Measurements from ENCODE around the gene GSG1L2.
A peak's percentile ranks its signal among the peaks of the same experiment; 100 is the strongest.

The GSG1L2 gene

DNA sequence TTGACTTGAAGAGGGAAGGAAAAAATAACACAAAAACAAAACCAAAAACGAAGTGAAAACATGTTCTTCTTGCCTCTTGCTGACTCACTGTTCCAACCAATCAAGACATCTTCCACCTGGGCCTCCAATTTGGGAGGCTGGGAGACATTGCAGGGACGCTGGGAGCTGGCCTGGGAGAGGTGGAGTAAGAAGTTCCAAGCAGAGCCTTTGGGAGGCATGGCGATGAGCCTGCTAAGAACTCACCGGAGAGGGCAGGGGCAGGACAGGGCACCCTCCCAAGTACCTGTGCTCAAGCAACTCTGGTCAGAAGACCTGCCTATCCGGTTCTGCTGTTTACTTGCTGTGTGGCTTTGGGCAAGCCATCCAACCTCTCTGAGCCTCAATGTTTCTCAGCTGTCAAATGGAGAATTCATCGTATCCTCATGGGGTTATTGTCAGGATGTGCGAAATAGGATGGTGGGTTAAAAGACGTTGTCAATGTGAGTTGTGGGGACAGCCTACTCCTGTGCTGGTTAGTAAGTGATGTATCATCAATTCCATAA lies 3.0 kb upstream of the GSG1L2 start:
- Histone ChIP-seq H3K4me3 (ENCODE audit: low read depth, low read length, poor library complexity, severe bottlenecking) (no peak overlapping the region), H3K79me2 (ENCODE audit: insufficient read depth, low read length) (no peaks in the 10 kb centered on the region), H3K9me2 (ENCODE audit: low read depth, low read length) (no peaks in the 10 kb centered on the region), H3F3A (ENCODE audit: insufficient read depth, low read length) (no peaks in the 10 kb centered on the region), H3K9me3 (ENCODE audit: low read length) (no peaks in the 10 kb centered on the region), H3K27me3 (ENCODE audit: insufficient read depth, low read length) (no peaks in the 10 kb centered on the region), H3K4me2 (ENCODE audit: low read length) (no peak overlapping the region), H3K27ac (ENCODE audit: low read depth, low read length, poor library complexity, severe bottlenecking) (no peak overlapping the region), H3K4me1 (ENCODE audit: insufficient read depth, low read length, severe bottlenecking) (no peaks in the 10 kb centered on the region), H4K20me1 (ENCODE audit: insufficient read depth, low read length) (no peaks in the 10 kb centered on the region), H2AFZ (ENCODE audit: low read length) (no peak overlapping the region), H3K36me3 (ENCODE audit: insufficient read depth, low read length) (no peaks in the 10 kb centered on the region), H3K9ac (ENCODE audit: low read length) (no peak overlapping the region)
- TF ChIP-seq, protein P1, sequence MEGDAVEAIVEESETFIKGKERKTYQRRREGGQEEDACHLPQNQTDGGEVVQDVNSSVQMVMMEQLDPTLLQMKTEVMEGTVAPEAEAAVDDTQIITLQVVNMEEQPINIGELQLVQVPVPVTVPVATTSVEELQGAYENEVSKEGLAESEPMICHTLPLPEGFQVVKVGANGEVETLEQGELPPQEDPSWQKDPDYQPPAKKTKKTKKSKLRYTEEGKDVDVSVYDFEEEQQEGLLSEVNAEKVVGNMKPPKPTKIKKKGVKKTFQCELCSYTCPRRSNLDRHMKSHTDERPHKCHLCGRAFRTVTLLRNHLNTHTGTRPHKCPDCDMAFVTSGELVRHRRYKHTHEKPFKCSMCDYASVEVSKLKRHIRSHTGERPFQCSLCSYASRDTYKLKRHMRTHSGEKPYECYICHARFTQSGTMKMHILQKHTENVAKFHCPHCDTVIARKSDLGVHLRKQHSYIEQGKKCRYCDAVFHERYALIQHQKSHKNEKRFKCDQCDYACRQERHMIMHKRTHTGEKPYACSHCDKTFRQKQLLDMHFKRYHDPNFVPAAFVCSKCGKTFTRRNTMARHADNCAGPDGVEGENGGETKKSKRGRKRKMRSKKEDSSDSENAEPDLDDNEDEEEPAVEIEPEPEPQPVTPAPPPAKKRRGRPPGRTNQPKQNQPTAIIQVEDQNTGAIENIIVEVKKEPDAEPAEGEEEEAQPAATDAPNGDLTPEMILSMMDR (IDR thresholded peaks at IDR 0.05; ENCODE audit: low read length) = no peak
- no peak for TF ChIP-seq EZH2 (IDR thresholded peaks at IDR 0.05; ENCODE audit: borderline replicate concordance, low read length)

DNA sequence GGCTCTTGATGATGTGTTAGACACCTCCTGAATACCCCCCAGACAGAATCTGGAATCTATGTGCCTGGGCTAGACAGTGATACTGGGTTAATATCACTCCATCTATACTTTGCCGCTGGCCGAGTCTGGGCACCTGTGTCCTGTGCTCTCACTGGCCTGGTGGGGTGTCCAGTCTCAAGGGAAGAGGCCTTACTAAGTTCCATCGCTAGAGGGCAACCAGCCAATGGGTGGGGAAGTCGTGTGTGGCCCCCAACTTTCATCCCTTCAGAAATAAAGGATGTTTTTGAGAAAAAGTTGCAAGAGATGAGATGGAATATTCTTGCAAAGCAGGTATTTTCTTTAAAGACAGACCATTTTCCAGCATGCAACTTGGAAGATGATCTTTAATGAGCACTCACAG lies 2.2 kb upstream of the GSG1L2 start:
- H3F3A ChIP-seq (ENCODE audit: insufficient read depth, low read length) = no peaks in the 10 kb centered on the region
- H4K20me1 ChIP-seq (ENCODE audit: insufficient read depth, low read length) = no peaks in the 10 kb centered on the region
- no peak overlapping the region for H3K9ac ChIP-seq (ENCODE audit: low read length)
- no peaks in the 10 kb centered on the region for H3K9me3 ChIP-seq (ENCODE audit: low read length)
- no peaks in the 10 kb centered on the region for H3K27me3 ChIP-seq (ENCODE audit: insufficient read depth, low read length)
- no peak overlapping the region for H3K4me2 ChIP-seq (ENCODE audit: low read length)
- H3K27ac ChIP-seq (ENCODE audit: low read depth, low read length, poor library complexity, severe bottlenecking) = no peak overlapping the region
- H2AFZ ChIP-seq (ENCODE audit: low read length) = no peak overlapping the region
- H3K4me1 ChIP-seq (ENCODE audit: insufficient read depth, low read length, severe bottlenecking) = no peaks in the 10 kb centered on the region
- TF ChIP-seq EZH2 (IDR thresholded peaks at IDR 0.05; ENCODE audit: borderline replicate concordance, low read length) = no peak
- TF ChIP-seq, protein P1 (IDR thresholded peaks at IDR 0.05; ENCODE audit: low read length) = peak; percentile 17; the same call in 1 of the 2 replicates
- H3K4me3 ChIP-seq (ENCODE audit: low read depth, low read length, poor library complexity, severe bottlenecking) = no peak overlapping the region
- no peaks in the 10 kb centered on the region for H3K36me3 ChIP-seq (ENCODE audit: insufficient read depth, low read length)
- no peaks in the 10 kb centered on the region for H3K79me2 ChIP-seq (ENCODE audit: insufficient read depth, low read length)
- no peaks in the 10 kb centered on the region for H3K9me2 ChIP-seq (ENCODE audit: low read depth, low read length)

DNA sequence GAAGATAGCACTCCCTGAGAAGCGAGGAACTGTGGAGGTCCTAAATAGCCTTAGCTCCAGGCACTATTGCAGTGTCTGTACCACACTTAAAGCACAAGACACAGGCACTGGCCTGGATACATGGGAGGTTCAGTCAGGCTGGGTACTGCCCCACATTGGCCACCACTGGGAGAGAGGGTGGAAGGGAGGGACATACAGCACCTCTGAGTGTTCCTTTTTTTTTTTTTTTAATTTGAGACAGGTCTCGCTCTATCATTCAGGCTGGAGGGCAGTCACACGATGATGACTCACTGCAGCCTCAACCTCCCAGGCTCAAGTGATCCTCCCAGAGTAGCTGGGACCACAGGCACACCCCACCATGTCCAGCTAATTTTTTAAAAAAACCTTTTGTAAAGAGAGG lies 1.4 kb downstream of the GSG1L2 start:
- H3K9ac ChIP-seq (ENCODE audit: low read length) = no peak overlapping the region
- TF ChIP-seq, protein P1 (IDR thresholded peaks at IDR 0.05; ENCODE audit: low read length) = no peak
- no peak for TF ChIP-seq EZH2 (IDR thresholded peaks at IDR 0.05; ENCODE audit: borderline replicate concordance, low read length)
- no peaks in the 10 kb centered on the region for H3F3A ChIP-seq (ENCODE audit: insufficient read depth, low read length)
- H3K9me3 ChIP-seq (ENCODE audit: low read length) = no peaks in the 10 kb centered on the region
- no peaks in the 10 kb centered on the region for H3K36me3 ChIP-seq (ENCODE audit: insufficient read depth, low read length)
- no peaks in the 10 kb centered on the region for H3K4me1 ChIP-seq (ENCODE audit: insufficient read depth, low read length, severe bottlenecking)
- no peak overlapping the region for H2AFZ ChIP-seq (ENCODE audit: low read length)
- H3K9me2 ChIP-seq (ENCODE audit: low read depth, low read length) = no peaks in the 10 kb centered on the region
- H3K27ac ChIP-seq (ENCODE audit: low read depth, low read length, poor library complexity, severe bottlenecking) = no peak overlapping the region
- no peaks in the 10 kb centered on the region for H3K27me3 ChIP-seq (ENCODE audit: insufficient read depth, low read length)
- no peaks in the 10 kb centered on the region for H4K20me1 ChIP-seq (ENCODE audit: insufficient read depth, low read length)
- no peak overlapping the region for H3K4me2 ChIP-seq (ENCODE audit: low read length)
- H3K4me3 ChIP-seq (ENCODE audit: low read depth, low read length, poor library complexity, severe bottlenecking) = no peak overlapping the region
- no peaks in the 10 kb centered on the region for H3K79me2 ChIP-seq (ENCODE audit: insufficient read depth, low read length)
